LNCaP clone FGC (cell line): ENCODE data around the gene CDK7.
"Not testable (repeated sequence)": the region's sequence is repeated elsewhere in the genome, so short reads cannot be mapped to it uniquely, and the experiment has no call there.

Source experiments
- DNase-seq: peaks from one replicate; pipeline ENCODE4 v3.0.0-alpha.2; 2011; ENCODE audit warnings: low read depth
- H3K4me3 ChIP-seq: 2 replicates; pipeline ENCODE4 v1.5.1; 2011; ENCODE audit warnings: mild to moderate bottlenecking, low read depth, low read length, control low read depth
- CTCF ChIP-seq: IDR thresholded peaks from 2 replicates; pipeline ENCODE4 v1.5.1; 2012; ENCODE audit warnings: mild to moderate bottlenecking; ENCODE audit not compliant: control insufficient read depth, insufficient read depth; ENCODE audit errors: extremely low read depth

CDK7 gene

GRCh38 chr5:69237877-69238276 lies 3.2 kb downstream of the CDK7 start:
- no peak overlapping the region for H3K4me3 ChIP-seq
- no peak for TF ChIP-seq CTCF

GRCh38 chr5:69238760-69239251 lies 4.1 kb downstream of the CDK7 start:
- no peak for TF ChIP-seq CTCF
- no peak for DNase-seq
- H3K4me3 ChIP-seq: no peak overlapping the region

More at GRCh38 chr5:69237877-69238276, 3.2 kb downstream of the CDK7 start:
- DNase-seq: no peak

GRCh38 chr5:69242215-69242927 lies 7.7 kb downstream of the CDK7 start:
- H3K4me3 ChIP-seq: no peak overlapping the region
- no peak for DNase-seq
- TF ChIP-seq CTCF: no peak

- H3K4me3 ChIP-seq: no peak overlapping the region
These were observed 10.3 kb downstream of the CDK7 start for GRCh38 chr5:69245031-69245430.

GRCh38 chr5:69248019-69248418 lies 13.3 kb downstream of the CDK7 start:
- DNase-seq: no peak
- H3K4me3 ChIP-seq: no peak overlapping the region
- no peak for TF ChIP-seq CTCF

More at GRCh38 chr5:69245031-69245430, 10.3 kb downstream of the CDK7 start:
- no peak for TF ChIP-seq CTCF
- DNase-seq: no peak

DNA sequence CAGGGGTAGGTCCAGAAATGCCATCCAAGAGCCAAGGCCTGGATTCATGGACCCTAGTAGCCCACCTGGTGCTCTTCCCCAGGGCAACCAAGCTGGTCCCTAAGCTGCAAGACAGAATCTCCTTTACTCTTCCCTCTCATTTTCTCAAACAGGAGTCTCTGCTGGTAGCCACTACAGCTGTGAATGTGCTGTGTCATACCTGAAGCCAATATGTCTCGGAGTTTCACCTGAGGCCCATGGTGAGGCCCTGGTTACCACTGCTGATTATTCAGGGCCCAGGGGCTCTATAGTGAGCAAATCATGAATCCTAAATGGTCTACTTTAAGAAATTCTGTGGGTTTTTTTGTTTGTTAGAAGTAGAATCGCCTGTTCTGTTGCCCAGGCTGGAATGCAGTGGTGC lies 15.9 kb downstream of the CDK7 start:
- no peak for TF ChIP-seq CTCF
- no peak for DNase-seq
- H3K4me3 ChIP-seq: no peak overlapping the region

- DNase-seq: no peak
- no peak for TF ChIP-seq CTCF
- no peak overlapping the region for H3K4me3 ChIP-seq
These were observed 17.8 kb downstream of the CDK7 start for GRCh38 chr5:69252437-69252836.

- DNase-seq, H3K4me3 ChIP-seq: not testable (repeated sequence)
These were observed 21.3 kb downstream of the CDK7 start for GRCh38 chr5:69255940-69256339.
